Body of pancreas (tissue), 4 donors: ENCODE results near the gene KERA.

Experiments used
- POLR2A ChIP-seq, 3 donors: fragments of 450-650 bp; IDR thresholded peaks; one replicate each; pipeline ENCODE4 v1.6.1; 2016; ENCODE audit warnings: antibody characterized with exemption in 3 of 3, mild to moderate bottlenecking in 2 of 3
- TF ChIP-seq, protein P1 (sequence below), 7 experiments: fragments of 450-650 bp in 4 of 7; fragments of 200-600 bp in 3 of 7; sonication (generic) in 3 of 7; IDR thresholded peaks; one replicate each; pipeline ENCODE4 v1.5.1; 2016 to 2019; ENCODE audit warnings: antibody characterized with exemption in 7 of 7

- TF ChIP-seq, protein P1, sequence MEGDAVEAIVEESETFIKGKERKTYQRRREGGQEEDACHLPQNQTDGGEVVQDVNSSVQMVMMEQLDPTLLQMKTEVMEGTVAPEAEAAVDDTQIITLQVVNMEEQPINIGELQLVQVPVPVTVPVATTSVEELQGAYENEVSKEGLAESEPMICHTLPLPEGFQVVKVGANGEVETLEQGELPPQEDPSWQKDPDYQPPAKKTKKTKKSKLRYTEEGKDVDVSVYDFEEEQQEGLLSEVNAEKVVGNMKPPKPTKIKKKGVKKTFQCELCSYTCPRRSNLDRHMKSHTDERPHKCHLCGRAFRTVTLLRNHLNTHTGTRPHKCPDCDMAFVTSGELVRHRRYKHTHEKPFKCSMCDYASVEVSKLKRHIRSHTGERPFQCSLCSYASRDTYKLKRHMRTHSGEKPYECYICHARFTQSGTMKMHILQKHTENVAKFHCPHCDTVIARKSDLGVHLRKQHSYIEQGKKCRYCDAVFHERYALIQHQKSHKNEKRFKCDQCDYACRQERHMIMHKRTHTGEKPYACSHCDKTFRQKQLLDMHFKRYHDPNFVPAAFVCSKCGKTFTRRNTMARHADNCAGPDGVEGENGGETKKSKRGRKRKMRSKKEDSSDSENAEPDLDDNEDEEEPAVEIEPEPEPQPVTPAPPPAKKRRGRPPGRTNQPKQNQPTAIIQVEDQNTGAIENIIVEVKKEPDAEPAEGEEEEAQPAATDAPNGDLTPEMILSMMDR (IDR thresholded peaks at IDR 0.05), result no peak
- TF ChIP-seq POLR2A (IDR thresholded peaks at IDR 0.05), result no peak
Measured at GRCh38 chr12:91070936-91071335, 13.1 kb upstream of the KERA start.
